Duodenal mucosa (tissue), 2 donors: ENCODE measurements around the gene DCAF4L1.

Experiments used
- H3K27ac ChIP-seq: one replicate; pipeline ENCODE4 v1.7.0; 2013; ENCODE audit warnings: low read depth, low read length
- H3K27me3 ChIP-seq, 2 donors: one replicate each; pipeline ENCODE4 v1.7.0; 2013; ENCODE audit warnings: low read length in 2 of 2, control low read depth in 1 of 2; ENCODE audit not compliant: insufficient read depth in 2 of 2, control insufficient read depth in 1 of 2
- H3K36me3 ChIP-seq, 2 donors: one replicate each; pipeline ENCODE4 v1.7.0; 2013; ENCODE audit warnings: low read length in 2 of 2, control low read depth in 1 of 2; ENCODE audit not compliant: insufficient read depth in 2 of 2, control insufficient read depth in 1 of 2
- H3K4me1 ChIP-seq, 2 donors: one replicate each; pipeline ENCODE4 v1.7.0; 2013; ENCODE audit warnings: low read length in 2 of 2, control low read depth in 1 of 2; ENCODE audit not compliant: insufficient read depth in 2 of 2, control insufficient read depth in 1 of 2
- H3K4me3 ChIP-seq, 2 donors: one replicate each; pipeline ENCODE4 v1.7.0; 2013; ENCODE audit warnings: low read length in 2 of 2, low read depth in 1 of 2
- H3K9ac ChIP-seq, 2 donors: one replicate each; pipeline ENCODE4 v1.7.0; 2013; ENCODE audit warnings: low read length in 2 of 2, low read depth in 1 of 2
- H3K9me3 ChIP-seq, 2 donors: one replicate each; pipeline ENCODE4 v1.7.0; 2013; ENCODE audit warnings: low read length in 2 of 2, control low read depth in 1 of 2; ENCODE audit not compliant: control insufficient read depth in 1 of 2

DCAF4L1 gene

DNA sequence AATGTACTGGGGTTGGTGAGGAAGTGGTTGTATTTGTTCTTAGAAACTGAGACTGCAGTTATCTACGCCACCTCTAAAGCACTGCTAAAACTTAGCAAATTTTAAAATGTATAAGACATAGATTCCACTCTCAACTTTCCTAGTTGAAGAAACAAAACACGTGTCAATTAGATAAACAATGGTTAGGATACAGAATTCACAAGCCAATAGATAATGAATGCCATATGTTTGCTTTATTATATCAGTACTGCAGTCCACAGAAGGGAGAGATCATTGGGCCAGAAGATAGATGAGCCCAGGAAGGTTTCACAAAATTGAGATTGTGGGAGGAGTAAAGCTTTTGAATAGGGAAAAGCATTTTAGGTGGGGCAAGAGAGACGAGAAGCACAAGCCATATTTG, 32.0 kb upstream of the DCAF4L1 start:
- Histone ChIP-seq H3K36me3 (peaks cover 25 to 54% of the 10 kb centered on the region in 2 donors), H3K4me1 (no peaks in the 10 kb centered on the region), H3K9me3 (no peaks in the 10 kb centered on the region), H3K4me3 (no peak overlapping the region), H3K27ac (no peak overlapping the region), H3K9ac (no peak overlapping the region), H3K27me3 (no peaks in the 10 kb centered on the region)

DNA sequence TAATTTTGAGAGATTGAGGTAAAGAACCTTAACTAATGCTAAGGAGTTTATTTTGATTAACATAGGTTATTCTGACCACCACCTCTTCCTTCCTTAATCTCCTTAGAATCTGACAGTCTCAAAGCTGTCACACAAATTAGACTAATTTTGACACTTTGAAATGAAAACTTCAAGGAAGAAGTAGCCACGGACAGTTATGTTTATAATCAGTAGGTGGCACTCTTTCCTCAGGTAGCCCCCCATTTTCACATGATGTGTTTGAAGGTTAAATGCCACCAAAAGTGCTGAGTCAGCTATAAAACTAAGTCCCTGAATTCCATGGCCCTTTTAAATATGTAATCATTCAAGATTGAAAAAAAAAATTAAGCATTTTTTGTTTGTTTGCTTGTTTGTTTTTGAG, 23.9 kb upstream of the DCAF4L1 start:
- peaks cover 5 to 23% of the 10 kb centered on the region in 2 donors for H3K36me3 ChIP-seq
- H3K27me3 ChIP-seq: no peaks in the 10 kb centered on the region
- H3K9ac ChIP-seq: no peak overlapping the region
- no peaks in the 10 kb centered on the region for H3K9me3 ChIP-seq
- no peaks in the 10 kb centered on the region for H3K4me1 ChIP-seq
- no peak overlapping the region for H3K4me3 ChIP-seq
- H3K27ac ChIP-seq: no peak overlapping the region

DNA sequence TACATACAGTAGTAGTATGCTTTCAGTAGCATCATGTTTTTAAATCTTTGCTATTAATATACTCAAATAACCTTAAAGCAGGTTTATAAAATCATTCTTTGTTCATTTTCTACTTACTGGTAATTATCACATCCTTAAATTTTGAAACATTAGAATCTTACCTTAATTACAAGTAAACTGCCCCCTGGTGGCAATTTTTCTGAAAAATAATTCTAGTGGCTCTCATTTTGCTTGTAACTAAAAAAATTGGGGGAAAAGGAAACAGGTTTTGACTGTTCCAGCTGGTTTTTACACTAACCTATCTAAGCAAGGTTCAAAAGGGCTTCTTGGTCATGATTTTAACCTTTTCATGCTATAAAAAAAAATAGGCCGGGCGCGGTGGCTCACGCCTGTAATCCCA, 18.5 kb upstream of the DCAF4L1 start:
- Histone ChIP-seq H3K4me1 (no peaks in the 10 kb centered on the region), H3K36me3 (no peaks in the 10 kb centered on the region), H3K9ac (no peak overlapping the region), H3K27ac (no peak overlapping the region), H3K9me3 (no peaks in the 10 kb centered on the region), H3K4me3 (no peak overlapping the region), H3K27me3 (no peaks in the 10 kb centered on the region)

DNA sequence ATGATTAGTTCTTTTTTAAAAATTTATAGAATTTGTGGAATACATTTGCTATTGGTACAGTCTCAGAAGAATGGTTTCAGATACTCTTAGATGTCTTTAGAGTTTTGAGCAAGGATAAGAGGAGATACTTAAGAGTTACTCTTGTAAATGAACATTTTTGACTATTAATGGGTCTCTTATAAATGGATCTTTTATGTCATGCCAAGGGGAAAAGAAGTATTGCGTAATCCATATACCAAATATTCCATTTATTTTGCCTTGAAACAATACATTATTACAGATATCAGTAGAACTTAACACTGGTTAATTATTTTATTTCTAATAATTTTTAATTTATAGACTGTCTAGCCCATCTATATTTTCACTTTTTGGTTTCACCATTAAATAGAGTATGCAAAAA, 17.2 kb upstream of the DCAF4L1 start:
- H3K36me3 ChIP-seq: no peaks in the 10 kb centered on the region
- H3K4me1 ChIP-seq: no peaks in the 10 kb centered on the region
- no peak overlapping the region for H3K9ac ChIP-seq
- peaks cover 0 to 6% of the 10 kb centered on the region in 2 donors for H3K9me3 ChIP-seq
- no peak overlapping the region for H3K4me3 ChIP-seq
- H3K27me3 ChIP-seq: no peaks in the 10 kb centered on the region
- no peak overlapping the region for H3K27ac ChIP-seq

DNA sequence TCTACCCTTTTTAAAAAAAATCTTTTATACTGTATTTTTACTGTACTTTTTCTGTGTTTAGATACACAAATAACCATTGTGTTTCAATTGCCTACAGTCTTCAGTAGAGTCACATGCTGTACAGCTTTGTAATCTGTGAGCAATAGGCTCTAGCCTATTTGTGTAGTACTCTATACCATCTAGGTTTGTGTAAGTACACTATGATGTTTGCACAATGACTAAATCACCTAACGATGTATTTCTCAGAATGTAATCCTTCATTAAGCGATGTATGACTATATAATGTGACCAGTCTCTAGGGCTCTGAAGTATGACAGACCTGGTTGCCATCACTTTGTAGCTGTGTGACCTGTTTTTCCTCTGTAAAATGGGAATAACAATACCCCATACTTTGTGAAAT, 14.2 kb upstream of the DCAF4L1 start:
- H3K4me1 ChIP-seq: no peaks in the 10 kb centered on the region
- H3K9me3 ChIP-seq: peaks cover 0 to 6% of the 10 kb centered on the region in 2 donors
- no peaks in the 10 kb centered on the region for H3K36me3 ChIP-seq
- H3K27me3 ChIP-seq: no peaks in the 10 kb centered on the region
- no peak overlapping the region for H3K9ac ChIP-seq
- no peak overlapping the region for H3K4me3 ChIP-seq
- H3K27ac ChIP-seq: no peak overlapping the region

DNA sequence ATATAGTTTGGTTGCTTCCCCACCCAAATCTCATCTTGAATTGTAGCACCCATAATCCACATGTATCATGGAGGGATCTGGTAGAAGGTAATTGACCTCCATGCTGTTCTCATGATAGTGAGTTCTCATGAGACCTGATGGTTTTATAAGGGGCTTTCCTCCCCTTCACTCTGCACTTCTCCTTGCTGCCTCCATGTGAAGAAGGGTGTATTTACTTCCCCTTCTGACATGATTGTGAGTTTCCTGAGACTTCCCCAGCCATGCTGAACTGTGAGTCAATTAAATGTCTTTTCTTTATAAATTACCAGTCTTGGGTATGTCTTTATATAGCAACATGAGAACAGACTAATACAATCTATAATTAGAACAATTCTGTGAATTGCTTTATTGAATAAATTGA, 11.9 kb upstream of the DCAF4L1 start:
- Histone ChIP-seq H3K9me3 (peaks cover 0 to 6% of the 10 kb centered on the region in 2 donors), H3K36me3 (no peaks in the 10 kb centered on the region), H3K4me1 (no peaks in the 10 kb centered on the region), H3K9ac (no peak overlapping the region), H3K27ac (no peak overlapping the region), H3K27me3 (no peaks in the 10 kb centered on the region), H3K4me3 (no peak overlapping the region)

DNA sequence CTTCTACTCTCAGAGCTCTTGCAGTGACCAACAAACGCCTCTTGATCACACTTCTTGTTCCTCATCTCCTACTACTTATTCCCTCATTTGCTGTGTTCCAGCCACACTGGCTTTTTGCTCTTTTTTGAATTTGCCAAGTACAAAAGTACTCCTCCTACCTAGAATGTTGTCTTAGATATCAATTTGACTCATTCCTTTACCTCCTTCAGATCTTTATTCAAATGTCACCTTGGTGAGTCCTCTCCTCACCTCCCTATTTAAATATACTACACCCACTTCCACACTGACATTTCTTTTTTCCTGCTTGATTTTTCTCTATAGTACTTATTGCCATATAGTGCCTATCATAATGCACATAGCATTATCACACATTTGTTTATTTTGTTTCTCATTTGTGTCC, 6.2 kb upstream of the DCAF4L1 start:
- H3K4me1 ChIP-seq: peaks cover 0 to 5% of the 10 kb centered on the region in 2 donors
- no peak overlapping the region for H3K27ac ChIP-seq
- H3K9ac ChIP-seq: no peak overlapping the region
- no peaks in the 10 kb centered on the region for H3K36me3 ChIP-seq
- no peak overlapping the region for H3K4me3 ChIP-seq
- no peaks in the 10 kb centered on the region for H3K9me3 ChIP-seq
- no peaks in the 10 kb centered on the region for H3K27me3 ChIP-seq

DNA sequence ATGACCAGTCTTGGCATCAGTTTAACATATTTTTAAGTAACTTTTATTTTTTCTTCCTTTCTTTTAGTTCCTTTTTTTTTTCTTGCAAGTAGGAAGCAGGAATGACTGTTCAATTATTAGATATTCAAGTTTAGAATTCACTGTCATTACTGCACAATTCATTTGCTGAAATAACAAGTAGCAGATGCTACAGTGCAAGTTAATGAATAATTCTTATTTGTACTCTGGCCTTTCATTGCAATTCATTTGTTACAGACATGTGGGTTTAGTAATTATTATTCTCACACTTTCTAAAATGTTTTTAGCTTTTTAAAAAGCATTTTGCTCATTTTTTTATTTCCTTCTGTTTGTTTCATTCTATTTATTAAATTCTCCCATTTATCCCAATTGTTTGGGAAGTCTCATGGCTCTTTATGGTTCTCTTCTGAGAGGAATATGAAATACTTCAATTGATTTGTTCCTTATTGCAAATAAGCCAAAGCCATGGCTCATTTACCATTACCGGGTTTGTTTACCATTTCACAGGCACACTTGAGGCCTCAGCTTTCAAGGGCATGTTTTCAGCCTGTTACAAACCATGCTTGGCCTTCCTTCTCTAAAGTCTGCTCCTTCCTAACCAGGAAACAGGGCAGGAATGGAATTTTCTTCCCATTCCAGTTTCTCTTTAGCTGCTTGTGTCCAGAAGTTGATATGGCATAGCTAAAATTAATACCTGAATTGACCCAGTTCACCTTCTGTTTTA, 4.6 kb upstream of the DCAF4L1 start:
- Histone ChIP-seq H3K27ac (peak overlapping the region; percentile 13), H3K27me3 (no peaks in the 10 kb centered on the region), H3K9ac (no peak overlapping the region), H3K4me1 (peaks cover 0 to 5% of the 10 kb centered on the region in 2 donors), H3K4me3 (no peak overlapping the region), H3K9me3 (no peaks in the 10 kb centered on the region), H3K36me3 (no peaks in the 10 kb centered on the region)

DNA sequence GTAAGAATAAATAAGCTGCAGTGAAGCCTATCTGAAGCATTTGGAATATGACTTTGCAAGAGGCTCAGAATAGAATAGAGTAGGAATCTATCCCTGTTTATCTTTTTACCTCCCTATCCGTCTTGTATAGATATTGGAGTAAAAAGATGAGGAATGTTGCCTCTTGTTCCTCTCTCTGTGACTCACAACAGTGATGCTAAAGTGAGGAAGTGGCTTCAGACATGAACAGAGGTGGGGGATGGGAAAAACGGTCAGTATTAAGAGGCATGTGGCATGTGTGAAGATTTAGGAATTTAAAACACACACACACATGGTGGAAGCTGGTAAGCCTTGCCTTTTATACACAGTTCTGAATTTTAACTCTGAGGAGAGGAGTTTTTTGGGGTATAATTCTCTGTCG, 3.8 kb upstream of the DCAF4L1 start:
- Histone ChIP-seq H3K27ac (no peak overlapping the region), H3K36me3 (no peaks in the 10 kb centered on the region), H3K9ac (no peak overlapping the region), H3K9me3 (no peaks in the 10 kb centered on the region), H3K4me3 (no peak overlapping the region), H3K4me1 (peaks cover 0 to 5% of the 10 kb centered on the region in 2 donors), H3K27me3 (no peaks in the 10 kb centered on the region)

DNA sequence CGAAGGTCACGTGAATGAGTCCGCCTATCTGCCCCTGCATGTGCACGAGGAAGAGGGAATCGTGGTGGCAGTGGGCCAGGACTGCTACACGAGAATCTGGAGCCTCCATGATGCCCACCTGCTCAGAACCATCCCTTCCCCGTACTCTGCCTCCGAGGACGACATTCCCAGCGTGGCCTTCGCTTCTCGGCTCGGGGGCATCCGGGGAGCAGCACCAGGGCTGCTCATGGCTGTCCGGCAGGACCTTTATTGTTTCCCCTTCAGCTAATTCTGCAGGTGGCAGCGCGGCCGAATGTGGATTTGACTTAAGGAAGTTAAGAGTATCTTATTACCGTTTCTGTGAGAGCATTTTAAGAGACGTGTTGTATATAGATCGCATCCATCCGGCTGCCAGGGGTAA, 1.2 kb downstream of the DCAF4L1 start:
- Histone ChIP-seq H3K4me3 (no peak overlapping the region), H3K9ac (no peak overlapping the region), H3K4me1 (no peaks in the 10 kb centered on the region), H3K27ac (no peak overlapping the region), H3K36me3 (no peaks in the 10 kb centered on the region), H3K9me3 (no peaks in the 10 kb centered on the region), H3K27me3 (no peaks in the 10 kb centered on the region)
